Aorta (tissue), 5 donors: ENCODE measurements around the gene MYBL2. TPM values are rescaled to one million over a fixed set of nuclear protein-coding genes. Genes with fewer than 3 reads are reported as not detected.

Source experiments
- ATAC-seq: fragments of 200-7000 bp; cut with Tn5 transposase; one replicate; pipeline ENCODE4 v1.9.1; 2022; ENCODE audit warnings: moderate library complexity; ENCODE audit not compliant: low FRiP score
- DNase-seq, 2 donors: peaks; one replicate each; pipeline ENCODE4 v3.0.0-alpha.2; 2020
- H3K27ac ChIP-seq, 2 donors: one replicate each; pipeline ENCODE4 v1.5.1; 2013; ENCODE audit warnings: low read length in 2 of 2, mild to moderate bottlenecking in 2 of 2, moderate library complexity in 2 of 2, control low read depth in 1 of 2, inconsistent platforms in 1 of 2, low read depth in 1 of 2
- H3K27me3 ChIP-seq, 2 donors: one replicate each; pipeline ENCODE4 v1.6.1; 2013; ENCODE audit warnings: control low read depth in 1 of 2, low read length in 1 of 2, mild to moderate bottlenecking in 1 of 2, moderate library complexity in 1 of 2; ENCODE audit not compliant: insufficient read depth in 2 of 2, control insufficient read depth in 1 of 2
- H3K36me3 ChIP-seq, 2 donors: one replicate each; pipeline ENCODE4 v1.6.1; 2013; ENCODE audit warnings: control low read depth in 1 of 2, low read length in 1 of 2, mild to moderate bottlenecking in 1 of 2; ENCODE audit not compliant: insufficient read depth in 2 of 2, control insufficient read depth in 1 of 2
- H3K4me1 ChIP-seq, 2 donors: one replicate each; pipeline ENCODE4 v1.6.1; 2013; ENCODE audit warnings: low read length in 2 of 2, control low read depth in 1 of 2, mild to moderate bottlenecking in 1 of 2, moderate library complexity in 1 of 2; ENCODE audit not compliant: insufficient read depth in 2 of 2, control insufficient read depth in 1 of 2
- H3K4me3 ChIP-seq, 2 donors: one replicate each; pipeline ENCODE4 v1.5.1; 2013; ENCODE audit warnings: low read length in 2 of 2, control low read depth in 1 of 2, mild to moderate bottlenecking in 1 of 2
- H3K9me3 ChIP-seq: one replicate; pipeline ENCODE4 v1.6.1; 2013; ENCODE audit warnings: mild to moderate bottlenecking, low read length; ENCODE audit not compliant: control insufficient read depth
- WGBS, 2 donors: extraction: QIAGEN DNeasy Blood & Tissue Kit; methylation state at CpG; one replicate each; pipeline ENCODE4 v1.1.7; 2013; 5-methylcytosine and 5-hydroxymethylcytosine counted together
- intact Hi-C, 2 donors: fragments of 100-400 bp; cut with DNase I; formaldehyde crosslinking; loops; one replicate each; pipeline versions ENCODE4 v1.14.2 to v1.15.0; 2022
- polyA plus RNA-seq, 2 donors: library from polyadenylated mRNA; stranded (reverse); fragments of 200-250 nt; gene quantifications; one replicate each; pipeline ENCODE4 v1.2.3, GENCODE V29; 2013
- total RNA-seq, 2 donors: library from RNA; stranded (reverse); fragmentation: NEBNext Ultra II Directional; extraction: Animal tissue kit (Norgen Biotek cat#: 25700); gene quantifications; one replicate each; pipeline ENCODE4 v1.2.1, GENCODE V29; 2021
- donor health status: healthy with polysubstance abuse.
- donor health status: Bipolar disorder and iron deficiency.
- donor health status: DM: no; HTN: no; CAD: no.
- donor health status: DM: no; HTN: no; CAD: no.
- donor health status: DM: yes; HTN: yes; CAD: no.

The MYBL2 gene
- total and polyA plus RNA-seq, 4 donors, result 0.20 to 1.3 (median 0.89) TPM

- 95% methylated on average over 3 of the region's 3 CpGs for WGBS, 2 donors
Observed at GRCh38 chr20:43694763-43695162, 27.8 kb downstream of the MYBL2 start.

GRCh38 chr20:43695571-43695970 is 28.7 kb downstream of the MYBL2 start:
- ATAC-seq (no peak), DNase-seq (no peak)
- intact Hi-C loops, result no loop called here
- Histone ChIP-seq H3K9me3 (no peaks in the 10 kb centered on the region), H3K27me3 (no peaks in the 10 kb centered on the region), H3K4me3 (no peak overlapping the region), H3K4me1 (no peaks in the 10 kb centered on the region), H3K36me3 (no peaks in the 10 kb centered on the region), H3K27ac (no peak overlapping the region)
- 94 to 96% methylated on average over 8 of the region's 8 CpGs for WGBS, 2 donors

More at GRCh38 chr20:43694763-43695162, 27.8 kb downstream of the MYBL2 start:
- no peak for ATAC-seq
- Histone ChIP-seq H3K27me3 (no peaks in the 10 kb centered on the region), H3K27ac (no peak overlapping the region), H3K9me3 (no peaks in the 10 kb centered on the region), H3K4me1 (no peaks in the 10 kb centered on the region), H3K36me3 (no peaks in the 10 kb centered on the region), H3K4me3 (no peak overlapping the region)
- DNase-seq, result no peak
- intact Hi-C loops, result no loop called here

- DNase-seq (no peak), ATAC-seq (no peak)
- Histone ChIP-seq H3K4me1 (no peaks in the 10 kb centered on the region), H3K9me3 (no peaks in the 10 kb centered on the region), H3K36me3 (no peaks in the 10 kb centered on the region), H3K27me3 (no peaks in the 10 kb centered on the region), H3K4me3 (no peak overlapping the region), H3K27ac (no peak overlapping the region)
- WGBS, 2 donors, result 94% methylated on average over 8 of the region's 8 CpGs
- intact Hi-C loops, result no loop called here
Observed at GRCh38 chr20:43699941-43700565, 33.1 kb downstream of the MYBL2 start.

GRCh38 chr20:43700627-43701026 is 33.7 kb downstream of the MYBL2 start:
- no peak for ATAC-seq
- WGBS, 2 donors, result 99 to 100% methylated on average over 8 of the region's 8 CpGs
- intact Hi-C loops, result no loop called here

GRCh38 chr20:43702502-43702901 is 35.6 kb downstream of the MYBL2 start:
- ATAC-seq (no peak), DNase-seq (no peak)
- Histone ChIP-seq H3K36me3 (no peaks in the 10 kb centered on the region), H3K4me1 (no peaks in the 10 kb centered on the region), H3K27ac (no peak overlapping the region), H3K9me3 (no peaks in the 10 kb centered on the region), H3K27me3 (no peaks in the 10 kb centered on the region), H3K4me3 (no peak overlapping the region)
- intact Hi-C loops, result no loop called here
- 96 to 97% methylated on average over 14 of the region's 14 CpGs for WGBS, 2 donors

More at GRCh38 chr20:43700627-43701026, 33.7 kb downstream of the MYBL2 start:
- no peak for DNase-seq
- Histone ChIP-seq H3K27ac (no peak overlapping the region), H3K27me3 (no peaks in the 10 kb centered on the region), H3K4me3 (no peak overlapping the region), H3K4me1 (no peaks in the 10 kb centered on the region), H3K36me3 (no peaks in the 10 kb centered on the region), H3K9me3 (no peaks in the 10 kb centered on the region)

GRCh38 chr20:43710370-43711044 is 43.6 kb downstream of the MYBL2 start:
- Histone ChIP-seq H3K27me3 (no peaks in the 10 kb centered on the region), H3K27ac (no peak overlapping the region), H3K9me3 (no peaks in the 10 kb centered on the region), H3K36me3 (no peaks in the 10 kb centered on the region), H3K4me1 (no peaks in the 10 kb centered on the region), H3K4me3 (no peak overlapping the region)
- no peak for ATAC-seq
- intact Hi-C loops, result no loop called here
- no peak for DNase-seq
- 92 to 93% methylated on average over 9 of the region's 9 CpGs for WGBS, 2 donors

- no peaks in the 10 kb centered on the region for H3K36me3 ChIP-seq
Observed at GRCh38 chr20:43711098-43711654, 44.3 kb downstream of the MYBL2 start.

GRCh38 chr20:43715044-43715443 is 48.1 kb downstream of the MYBL2 start:
- Histone ChIP-seq H3K36me3 (no peaks in the 10 kb centered on the region), H3K4me1 (no peaks in the 10 kb centered on the region), H3K27me3 (no peaks in the 10 kb centered on the region), H3K4me3 (no peak overlapping the region), H3K27ac (no peak overlapping the region), H3K9me3 (peaks cover 3% of the 10 kb centered on the region)
- DNase-seq (no peak), ATAC-seq (no peak)
- 97 to 98% methylated on average over 9 of the region's 9 CpGs for WGBS, 2 donors
- intact Hi-C loops, result no loop called here

More at GRCh38 chr20:43711098-43711654, 44.3 kb downstream of the MYBL2 start:
- no peaks in the 10 kb centered on the region for H3K4me1 ChIP-seq
- intact Hi-C loops, result no loop called here
- H3K4me3 ChIP-seq, result no peak overlapping the region
- no peaks in the 10 kb centered on the region for H3K9me3 ChIP-seq
- no peaks in the 10 kb centered on the region for H3K27me3 ChIP-seq
- 95 to 96% methylated on average over 15 of the region's 15 CpGs for WGBS, 2 donors
- no peak for ATAC-seq
- no peak overlapping the region for H3K27ac ChIP-seq
- no peak for DNase-seq

- no peaks in the 10 kb centered on the region for H3K4me1 ChIP-seq
- H3K9me3 ChIP-seq, result peaks cover 3% of the 10 kb centered on the region
- H3K36me3 ChIP-seq, result no peaks in the 10 kb centered on the region
- no peak overlapping the region for H3K4me3 ChIP-seq
- intact Hi-C loops, result no loop called here
- ATAC-seq (no peak), DNase-seq (no peak)
- WGBS, 2 donors, result 93 to 96% methylated on average over 6 of the region's 6 CpGs
- H3K27ac ChIP-seq, result no peak overlapping the region
- H3K27me3 ChIP-seq, result no peaks in the 10 kb centered on the region
Observed at GRCh38 chr20:43715511-43715910, 48.6 kb downstream of the MYBL2 start.
